ENCODE measurements around the gene IL1F10. TPM values are rescaled to one million over a fixed set of nuclear protein-coding genes. Genes with fewer than 3 reads are reported as not detected.

IL1F10 gene
- total RNA-seq, 1 experiment from 2014 or later: not detected

DNA sequence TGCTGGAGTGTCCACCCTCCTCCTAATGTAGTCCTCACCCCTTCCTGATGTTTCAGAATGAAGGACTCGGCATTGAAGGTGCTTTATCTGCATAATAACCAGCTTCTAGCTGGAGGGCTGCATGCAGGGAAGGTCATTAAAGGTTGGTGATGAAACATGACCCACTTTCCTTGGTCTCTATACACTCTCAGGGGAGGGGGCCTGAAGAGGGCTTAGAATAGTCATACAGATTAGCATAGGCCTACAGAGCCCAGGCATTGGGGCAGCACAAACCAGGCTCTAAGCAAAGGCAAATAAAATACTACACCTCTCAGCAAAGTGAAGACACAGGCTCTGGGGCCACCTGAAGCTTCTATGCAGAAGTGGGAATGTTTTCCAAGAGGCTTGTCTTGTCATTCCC lies 7.0 kb upstream of the IL1F10 start:
- Histone ChIP-seq H3K56ac (ENCODE audit: insufficient read length, low read depth, low read length) (no peak overlapping the region), H3K79me2 (ENCODE audit: insufficient read depth, low read length) (no peaks in the 10 kb centered on the region), H3K27me3 (ENCODE audit: insufficient read depth, low read length) (peaks cover 2% of the 10 kb centered on the region; the same call in 1 of the 2 replicates), H3K4me2 (ENCODE audit: insufficient read depth, insufficient read length, low read length) (no peak overlapping the region), H2BK120ac (ENCODE audit: low read depth, low read length, poor library complexity, severe bottlenecking) (no peak overlapping the region), H2AK5ac (ENCODE audit: insufficient read length, low read length) (no peak overlapping the region), H4K91ac (ENCODE audit: insufficient read length, low read depth, low read length) (no peak overlapping the region), H3K23ac (ENCODE audit: insufficient read length, low read depth, low read length) (no peak overlapping the region), H3T11ph (ENCODE audit: low read length) (no peak overlapping the region), H4K20me1 (ENCODE audit: control insufficient read depth, insufficient read depth, insufficient read length) (no peaks in the 10 kb centered on the region), H2BK12ac (ENCODE audit: insufficient read length, low read depth, low read length) (no peak overlapping the region), H2BK5ac (ENCODE audit: insufficient read length, low read length) (no peak overlapping the region), H3K4ac (ENCODE audit: low read depth, low read length) (no peak overlapping the region), H3K18ac (ENCODE audit: insufficient read length, low read depth, low read length) (no peak overlapping the region), H3K27ac (ENCODE audit: insufficient read length, low read depth, low read length) (no peak overlapping the region), H4K5ac (ENCODE audit: insufficient read length, low read depth, low read length) (no peak overlapping the region), H3K9ac (ENCODE audit: extremely low read depth, insufficient read length, low read length) (no peak overlapping the region), H2BK15ac (ENCODE audit: low read depth, low read length) (no peak overlapping the region), H3K23me2 (ENCODE audit: insufficient read length, low read depth, low read length, poor library complexity, severe bottlenecking) (no peaks in the 10 kb centered on the region), H3K4me1 (ENCODE audit: insufficient read depth, low read length) (no peaks in the 10 kb centered on the region), H2BK20ac (ENCODE audit: low read depth, low read length, poor library complexity, severe bottlenecking) (no peak overlapping the region), H3K14ac (ENCODE audit: insufficient read depth, low read length) (no peak overlapping the region), H3K9me3 (ENCODE audit: control insufficient read depth, low read depth, low read length) (peaks cover 5% of the 10 kb centered on the region), H4K8ac (replicated peaks; ENCODE audit: insufficient read length, low read depth, low read length) (no peak overlapping the region), H3K79me1 (ENCODE audit: insufficient read depth, low read depth, low read length, poor library complexity, severe bottlenecking) (no peaks in the 10 kb centered on the region), H2AFZ (ENCODE audit: low read length) (no peak overlapping the region)
- H3K4me1 Mint-ChIP-seq: no peaks in the 10 kb centered on the region
- H3K27ac Mint-ChIP-seq: no peak overlapping the region
- peaks cover 17 to 46% of the 10 kb centered on the region in 2 experiments for H3K9me3 Mint-ChIP-seq
- no peak overlapping the region for H3K4me3 Mint-ChIP-seq
- H3K27me3 Mint-ChIP-seq (ENCODE audit: low read depth): peaks cover 82% of the 10 kb centered on the region
- H3K36me3 Mint-ChIP-seq (ENCODE audit: insufficient read depth in 1 of 3, low read depth in 3 of 3): peaks cover 0 to 2% (median 0%) of the 10 kb centered on the region in 3 experiments; a peak in 3 of 7 replicates
- TF ChIP-seq, protein P1, sequence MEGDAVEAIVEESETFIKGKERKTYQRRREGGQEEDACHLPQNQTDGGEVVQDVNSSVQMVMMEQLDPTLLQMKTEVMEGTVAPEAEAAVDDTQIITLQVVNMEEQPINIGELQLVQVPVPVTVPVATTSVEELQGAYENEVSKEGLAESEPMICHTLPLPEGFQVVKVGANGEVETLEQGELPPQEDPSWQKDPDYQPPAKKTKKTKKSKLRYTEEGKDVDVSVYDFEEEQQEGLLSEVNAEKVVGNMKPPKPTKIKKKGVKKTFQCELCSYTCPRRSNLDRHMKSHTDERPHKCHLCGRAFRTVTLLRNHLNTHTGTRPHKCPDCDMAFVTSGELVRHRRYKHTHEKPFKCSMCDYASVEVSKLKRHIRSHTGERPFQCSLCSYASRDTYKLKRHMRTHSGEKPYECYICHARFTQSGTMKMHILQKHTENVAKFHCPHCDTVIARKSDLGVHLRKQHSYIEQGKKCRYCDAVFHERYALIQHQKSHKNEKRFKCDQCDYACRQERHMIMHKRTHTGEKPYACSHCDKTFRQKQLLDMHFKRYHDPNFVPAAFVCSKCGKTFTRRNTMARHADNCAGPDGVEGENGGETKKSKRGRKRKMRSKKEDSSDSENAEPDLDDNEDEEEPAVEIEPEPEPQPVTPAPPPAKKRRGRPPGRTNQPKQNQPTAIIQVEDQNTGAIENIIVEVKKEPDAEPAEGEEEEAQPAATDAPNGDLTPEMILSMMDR (conservative IDR thresholded peaks at IDR 0.05): no peak
- WGBS (ENCODE audit: extremely low coverage, insufficient read length, low lambda C conversion rate): no CpG with 5 or more reads among the region's 1 CpG
- no peak for DNase-seq
